Fibroblast of skin of right quadriceps (primary cell): ENCODE measurements around the gene SMIM28.
"Not testable (repeated sequence)": the region's sequence is repeated elsewhere in the genome, so short reads cannot be mapped to it uniquely, and the experiment has no call there.

Source experiments
- DNase-seq: peaks from one replicate; pipeline ENCODE4 v3.0.0-alpha.2; 2013

Gene SMIM28

DNA sequence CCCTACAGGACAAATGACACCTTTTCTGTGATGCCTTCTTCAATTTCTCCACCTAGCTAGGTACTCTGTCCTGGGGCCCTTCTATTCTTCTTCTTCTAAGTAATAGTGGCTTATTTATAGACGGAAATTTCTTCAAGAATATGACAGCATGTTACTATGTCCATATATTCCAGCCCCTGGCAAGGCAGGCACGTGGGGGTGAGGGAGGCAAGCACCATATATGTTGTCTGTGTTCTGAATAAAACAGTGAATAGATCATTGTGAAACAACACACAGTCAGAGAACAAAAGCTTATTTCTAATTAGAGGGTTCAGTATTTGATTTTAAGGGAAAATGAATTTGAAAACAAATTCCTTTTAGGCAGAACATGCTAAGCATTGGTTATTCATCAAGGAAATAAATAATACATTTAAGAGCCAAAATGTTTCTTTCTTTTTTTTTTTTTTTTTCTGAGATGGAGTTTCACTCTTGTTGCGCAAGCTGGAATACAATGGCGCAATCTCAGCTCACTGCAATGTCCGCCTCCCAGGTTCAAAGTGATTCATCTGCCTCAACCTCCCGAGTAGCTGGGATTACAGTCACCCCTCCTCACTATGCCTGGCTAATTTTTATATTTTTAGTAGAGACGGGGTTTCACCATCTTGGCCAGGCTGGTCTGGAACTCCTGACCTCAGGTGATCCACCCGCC is 32.5 kb downstream of the SMIM28 start:
- DNase-seq, result peak; percentile 61

DNA sequence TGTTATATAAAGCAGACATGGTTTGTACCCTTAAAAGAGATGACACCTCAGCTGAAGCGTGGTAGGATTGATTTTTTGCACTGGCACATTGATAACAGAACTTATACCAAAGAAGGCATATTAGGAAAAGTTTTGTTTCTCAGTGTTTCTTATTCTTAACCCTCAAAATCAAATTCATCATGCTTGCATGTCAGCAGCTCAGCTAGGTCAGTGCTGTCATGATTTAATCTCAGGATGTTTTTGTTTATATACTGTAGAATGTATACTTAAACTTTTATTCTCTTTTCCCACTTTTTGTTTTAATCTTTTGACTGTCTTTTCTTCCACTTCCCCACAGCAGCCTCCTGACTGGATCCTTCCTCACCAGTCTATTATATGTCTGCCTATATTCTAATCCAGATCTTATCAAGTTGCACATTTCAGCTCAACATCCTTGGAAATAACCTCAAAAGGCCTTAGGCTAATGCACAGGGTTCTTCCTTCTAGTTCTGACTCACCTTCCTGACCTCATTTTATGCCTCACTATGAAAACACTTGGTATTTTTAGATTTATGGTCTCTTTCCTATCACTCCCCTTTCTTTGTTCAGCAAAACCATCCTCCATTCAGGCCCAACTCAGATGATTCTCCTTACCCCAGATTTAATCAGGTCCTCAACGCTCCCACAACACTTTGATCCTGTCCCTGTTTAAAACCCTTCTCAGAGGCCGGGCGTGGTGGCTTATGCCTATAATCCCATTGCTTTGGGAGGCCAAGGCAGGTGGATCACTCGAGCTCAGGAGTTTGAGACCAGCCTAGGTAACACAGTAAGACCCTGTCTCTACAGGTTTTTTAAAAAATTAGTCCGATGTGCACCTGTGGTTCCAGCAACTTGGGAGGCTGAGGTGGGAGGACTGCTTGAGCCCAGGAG is 33.5 kb downstream of the SMIM28 start:
- peak; percentile 71 for DNase-seq

DNA sequence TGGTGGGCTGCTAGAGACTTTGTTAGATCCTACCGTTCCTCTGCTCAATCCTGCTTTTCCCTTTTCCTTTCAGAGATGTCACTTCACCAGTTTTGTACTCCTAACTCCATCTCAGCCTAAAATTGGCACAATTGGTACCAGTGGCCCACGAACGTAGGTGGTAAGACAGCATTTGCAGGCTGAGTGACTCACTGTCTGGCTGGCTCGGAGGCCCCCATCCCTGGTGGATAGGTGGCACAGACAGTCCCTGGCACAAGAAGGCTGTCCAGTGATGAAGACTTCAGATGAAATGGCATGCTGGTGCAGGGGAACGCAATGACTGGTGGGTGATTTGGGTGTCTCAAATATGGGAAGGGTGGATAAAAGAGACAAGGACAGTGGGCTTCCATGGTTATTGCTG is 37.4 kb downstream of the SMIM28 start:
- no peak for DNase-seq

DNA sequence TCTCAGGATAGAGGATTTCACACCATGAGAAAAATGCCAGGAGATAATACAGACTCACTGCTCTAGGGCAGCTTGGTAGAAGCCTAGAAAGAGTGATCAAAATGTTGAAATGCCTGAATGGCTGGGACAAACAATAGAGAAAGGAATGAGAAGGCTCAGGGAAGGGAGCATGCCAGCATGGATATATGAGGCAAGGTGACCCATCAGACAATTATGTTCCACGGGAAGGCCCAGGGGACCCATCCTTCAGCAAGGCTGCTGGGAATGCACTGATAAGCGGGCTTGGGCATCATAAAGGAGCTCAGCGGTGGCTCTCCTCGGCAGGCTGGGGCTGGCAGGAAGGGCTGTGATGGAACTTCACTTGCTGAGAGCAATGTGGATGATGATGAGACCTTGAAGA is 38.5 kb downstream of the SMIM28 start:
- no peak for DNase-seq

DNA sequence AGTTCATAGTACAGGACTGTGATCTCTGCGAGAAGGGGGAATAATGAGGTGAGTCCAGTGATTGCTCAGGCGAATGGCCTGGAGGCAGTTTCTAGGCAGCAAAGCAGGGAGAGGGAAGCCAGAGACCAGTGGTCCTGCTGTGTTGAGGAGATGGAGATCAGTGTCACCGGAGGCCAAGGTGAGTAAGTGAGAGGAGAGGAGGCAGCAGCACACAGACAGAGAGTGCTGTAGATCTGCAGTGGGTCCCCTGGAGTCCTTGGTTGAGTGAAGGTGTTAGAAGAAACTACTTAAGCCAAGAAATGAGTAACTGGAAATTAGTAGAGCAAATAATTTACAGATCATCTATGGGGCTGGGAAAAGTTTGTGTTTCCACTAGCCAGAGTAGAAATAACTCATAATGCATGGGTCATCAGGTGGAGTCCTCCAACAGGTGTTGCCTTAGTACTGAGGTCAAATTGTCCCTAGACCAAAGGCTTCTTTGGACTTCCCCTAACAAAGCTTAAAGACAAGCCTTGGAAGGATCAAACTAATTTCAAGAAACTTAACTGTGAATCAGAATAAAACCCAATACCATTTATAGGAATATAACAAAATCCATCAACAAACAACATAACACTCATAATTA is 39.9 kb downstream of the SMIM28 start:
- DNase-seq, result no peak

DNA sequence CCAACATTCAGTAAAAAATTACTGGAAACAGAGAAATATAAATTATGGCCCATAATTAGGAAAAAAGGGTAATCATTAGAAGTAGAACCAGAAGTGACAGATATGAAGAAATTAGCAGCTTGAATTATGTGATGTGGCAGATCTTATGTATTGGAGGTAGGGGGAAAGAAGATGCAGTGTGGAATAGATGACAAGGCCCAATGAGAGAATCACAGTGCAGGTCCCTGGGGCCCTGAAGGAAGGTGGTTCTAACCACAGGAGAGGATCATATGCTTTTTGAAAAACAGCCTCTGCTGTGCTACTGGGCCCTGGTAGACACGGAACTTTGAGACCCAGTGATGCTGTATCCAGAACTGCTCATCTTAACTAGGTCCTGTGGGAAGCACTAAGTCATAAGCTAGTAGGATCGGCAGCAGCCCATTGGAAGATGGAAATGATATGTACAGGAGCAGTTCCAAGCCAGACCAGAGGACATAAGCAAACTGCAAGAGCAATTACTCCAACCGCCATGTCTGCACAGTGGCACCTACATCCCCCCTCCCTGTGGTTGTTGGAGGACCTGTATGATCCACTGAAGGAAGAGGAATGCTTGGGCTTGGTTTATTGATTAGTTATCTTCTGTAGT is 40.5 kb downstream of the SMIM28 start:
- DNase-seq, result no peak

DNA sequence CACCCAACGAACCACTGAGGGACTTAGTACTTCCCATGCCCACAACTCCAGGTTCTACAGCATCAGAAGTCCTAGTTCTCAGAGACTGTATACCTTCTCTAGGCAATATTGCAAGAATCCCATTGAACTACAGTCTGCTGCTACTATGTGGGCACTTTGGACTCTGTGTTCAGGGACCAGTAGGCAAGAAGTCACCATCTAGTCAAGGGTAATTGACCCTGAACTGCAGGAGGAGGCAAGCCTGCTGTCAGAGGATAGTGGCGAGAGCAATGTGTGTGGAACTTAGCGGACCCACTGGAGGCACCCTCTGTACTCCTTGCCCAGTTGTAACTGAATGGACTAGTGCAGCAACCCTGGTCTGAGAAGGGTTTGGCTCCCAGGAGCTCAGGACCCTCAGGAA is 42.1 kb downstream of the SMIM28 start:
- no peak for DNase-seq

DNA sequence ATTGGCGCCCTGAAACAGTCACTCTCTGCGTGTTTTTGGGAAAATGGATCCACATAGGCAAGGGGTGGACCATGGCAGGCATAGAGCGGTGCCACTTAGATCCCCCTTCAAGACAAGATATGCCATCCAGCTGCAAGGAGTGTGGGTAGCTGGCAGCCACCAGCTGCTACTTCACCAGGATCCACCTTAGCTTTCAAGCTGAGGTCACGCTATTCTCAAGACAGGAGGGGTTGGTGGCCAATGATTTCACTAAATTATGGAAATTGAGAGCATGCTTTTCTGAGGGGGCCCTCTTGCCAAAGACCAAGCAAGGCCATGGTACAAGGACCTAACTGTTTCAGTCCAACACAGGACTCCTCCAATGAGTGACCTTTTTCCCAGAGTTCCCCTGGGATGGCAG is 42.7 kb downstream of the SMIM28 start:
- DNase-seq, result no peak

DNA sequence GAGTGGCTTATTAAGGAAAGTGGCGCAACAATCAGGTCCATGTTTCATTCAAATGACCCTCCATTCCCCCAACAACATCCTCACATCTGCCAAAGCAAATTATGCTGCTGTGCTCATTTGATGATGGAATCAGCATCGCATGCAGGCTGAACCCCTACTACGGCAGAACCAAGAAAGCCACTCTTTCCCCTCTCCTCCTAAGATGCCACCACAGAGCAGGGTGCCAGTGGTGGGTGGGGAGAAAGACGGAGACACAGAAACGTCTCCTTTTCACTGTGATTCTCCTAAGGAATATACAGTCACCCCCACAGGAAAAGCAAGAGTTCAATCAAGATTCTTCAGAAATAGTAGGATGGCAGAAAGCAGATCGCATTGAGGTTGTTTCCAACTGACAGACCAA is 43.4 kb downstream of the SMIM28 start:
- DNase-seq, result no peak

DNA sequence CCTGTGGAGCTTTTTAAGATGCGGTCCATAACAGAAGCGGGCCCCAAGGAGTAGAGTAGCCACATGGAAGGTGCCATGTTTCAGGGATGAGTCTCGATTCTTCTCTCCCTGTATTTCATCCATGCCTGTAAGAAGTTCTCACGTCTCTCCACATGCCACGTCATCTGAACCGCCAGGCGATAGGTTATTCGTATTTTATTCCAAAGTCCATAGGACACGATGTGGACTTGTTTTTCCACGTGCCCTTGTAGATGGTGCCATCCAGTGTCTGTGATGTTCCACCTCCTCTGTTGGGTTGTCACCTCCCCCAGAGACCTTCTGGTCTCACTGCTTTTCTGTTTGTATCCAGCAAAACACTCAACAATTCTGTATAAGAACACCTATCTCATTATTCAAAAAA is 43.9 kb downstream of the SMIM28 start:
- DNase-seq, result no peak

DNA sequence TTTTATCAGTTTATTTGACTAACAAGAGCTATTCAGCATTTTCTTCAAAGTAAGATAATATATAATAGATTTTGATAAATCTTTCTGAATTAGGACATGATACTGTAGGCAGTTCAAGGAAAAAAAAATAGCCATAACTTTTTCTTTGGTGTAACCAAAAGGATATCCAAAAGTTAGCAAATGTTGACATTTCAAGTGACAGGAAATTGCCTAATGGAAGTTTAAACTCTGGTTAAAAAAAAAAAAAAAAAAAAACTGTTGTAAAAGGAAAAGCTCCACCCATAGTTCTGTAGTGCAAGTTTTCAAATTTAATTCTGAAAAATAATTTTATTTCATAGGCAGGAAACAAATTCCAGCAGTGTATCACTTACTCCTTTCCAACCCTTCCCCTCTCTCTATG is 45.2 kb downstream of the SMIM28 start:
- no peak for DNase-seq

DNA sequence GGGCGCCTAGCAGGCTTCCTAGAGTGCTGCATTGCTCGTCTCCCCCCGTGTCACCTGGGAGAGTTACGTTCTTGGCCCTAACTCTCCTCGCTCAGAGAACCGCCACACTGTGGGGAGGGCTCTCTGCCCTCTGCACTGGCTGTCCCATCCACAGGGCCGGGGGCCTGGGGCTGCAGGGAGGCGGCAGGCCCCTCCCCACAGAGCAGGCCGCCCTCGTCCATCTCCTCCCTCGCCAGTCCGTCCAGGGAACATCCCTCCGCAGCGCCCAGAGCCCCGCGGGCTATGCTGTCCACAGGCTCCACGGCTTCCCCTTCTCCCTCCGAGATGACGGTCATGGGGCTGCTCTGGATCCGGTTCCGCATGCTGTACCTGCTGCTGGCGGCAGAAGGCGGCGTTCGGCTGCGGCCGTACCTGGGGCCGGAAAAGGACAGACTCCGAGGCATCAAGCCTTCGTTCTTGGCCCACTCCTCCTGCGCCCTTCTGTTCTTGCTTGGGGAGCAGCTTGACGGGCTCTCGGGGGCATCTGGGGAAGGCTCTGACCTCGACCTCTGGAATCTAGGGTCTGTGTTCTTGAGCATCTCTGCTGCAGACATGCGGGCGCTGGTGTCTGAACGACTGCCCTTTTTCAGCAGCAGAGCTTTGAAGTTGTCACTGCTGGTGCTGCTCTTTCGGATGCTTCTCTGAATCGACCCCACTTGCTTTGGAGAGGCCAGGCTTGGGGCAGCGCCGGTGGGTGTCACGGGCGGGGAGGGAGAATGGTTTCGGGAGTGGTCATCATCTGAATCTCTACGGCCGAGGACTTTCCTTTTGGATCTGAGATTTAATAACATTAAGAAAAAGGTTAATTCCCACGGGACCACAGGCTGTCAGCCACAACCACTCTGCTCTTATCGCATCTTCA is 46.5 kb downstream of the SMIM28 start:
- DNase-seq, result no peak

DNA sequence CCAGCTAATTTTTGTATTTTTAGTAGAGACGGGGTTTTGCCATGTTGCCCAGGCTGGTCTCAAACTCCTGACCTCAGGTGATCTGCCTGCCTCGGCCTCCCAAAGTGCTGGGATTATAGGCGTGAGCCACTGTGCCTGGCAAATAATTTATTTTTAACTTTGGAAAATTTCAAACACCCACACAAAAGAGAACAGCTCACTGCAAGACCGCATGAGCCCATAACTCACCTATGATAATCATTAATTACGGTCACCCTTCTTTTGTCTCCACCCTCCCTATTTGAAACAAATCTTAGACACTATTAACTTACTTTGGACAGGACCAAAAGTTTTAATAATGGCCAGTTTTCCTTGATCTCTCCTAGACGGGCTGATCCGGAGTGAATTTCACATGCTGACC is 47.6 kb downstream of the SMIM28 start:
- DNase-seq, result not testable (repeated sequence)

DNA sequence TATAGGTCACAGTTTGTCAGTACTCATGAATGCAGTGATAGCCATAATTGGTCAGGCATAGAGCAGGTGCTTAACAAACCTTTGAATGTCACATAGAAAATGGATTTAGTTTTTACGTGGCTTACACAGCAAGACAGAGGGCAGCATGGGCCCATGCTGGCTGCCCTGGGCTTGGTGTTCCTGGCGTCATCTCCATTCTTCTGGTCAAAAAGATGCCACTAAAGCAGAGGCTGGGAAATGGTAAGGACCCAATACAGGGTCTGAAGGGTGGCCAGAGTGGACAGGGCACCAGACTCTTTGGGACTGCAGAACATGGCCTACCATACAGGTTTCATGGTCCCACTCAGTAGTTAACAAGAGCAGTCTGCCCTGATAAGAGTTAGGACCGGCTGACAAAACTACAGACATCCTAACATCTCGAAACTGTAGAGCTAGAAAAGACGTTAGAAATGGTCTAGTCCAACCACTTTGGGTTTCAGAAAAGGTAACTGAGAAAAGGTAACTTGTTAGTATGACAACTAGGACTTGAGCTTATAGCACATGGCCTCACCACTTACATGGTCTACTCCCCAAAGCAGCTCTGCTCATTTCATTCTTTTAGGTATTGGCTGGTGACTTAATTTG is 48.9 kb downstream of the SMIM28 start:
- DNase-seq, result no peak

DNA sequence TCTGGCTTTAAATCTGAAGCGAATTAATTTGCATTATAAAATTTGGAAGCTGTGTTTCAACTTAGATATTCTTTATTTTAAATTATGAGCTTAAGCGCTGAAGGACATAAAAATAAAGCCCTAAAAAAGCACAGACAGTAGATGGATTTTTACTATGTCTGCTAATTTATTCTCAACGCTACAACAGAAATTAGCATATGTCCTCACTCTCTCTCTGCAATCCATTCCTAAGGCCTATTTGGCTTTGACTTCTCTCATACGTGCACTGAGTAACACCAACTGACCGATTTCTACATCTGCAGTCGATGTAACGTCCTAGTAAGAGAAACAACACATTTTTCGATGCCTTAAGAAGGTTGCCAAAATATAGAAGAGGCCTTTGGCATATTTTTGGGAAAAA is 50.0 kb downstream of the SMIM28 start:
- DNase-seq, result no peak

DNA sequence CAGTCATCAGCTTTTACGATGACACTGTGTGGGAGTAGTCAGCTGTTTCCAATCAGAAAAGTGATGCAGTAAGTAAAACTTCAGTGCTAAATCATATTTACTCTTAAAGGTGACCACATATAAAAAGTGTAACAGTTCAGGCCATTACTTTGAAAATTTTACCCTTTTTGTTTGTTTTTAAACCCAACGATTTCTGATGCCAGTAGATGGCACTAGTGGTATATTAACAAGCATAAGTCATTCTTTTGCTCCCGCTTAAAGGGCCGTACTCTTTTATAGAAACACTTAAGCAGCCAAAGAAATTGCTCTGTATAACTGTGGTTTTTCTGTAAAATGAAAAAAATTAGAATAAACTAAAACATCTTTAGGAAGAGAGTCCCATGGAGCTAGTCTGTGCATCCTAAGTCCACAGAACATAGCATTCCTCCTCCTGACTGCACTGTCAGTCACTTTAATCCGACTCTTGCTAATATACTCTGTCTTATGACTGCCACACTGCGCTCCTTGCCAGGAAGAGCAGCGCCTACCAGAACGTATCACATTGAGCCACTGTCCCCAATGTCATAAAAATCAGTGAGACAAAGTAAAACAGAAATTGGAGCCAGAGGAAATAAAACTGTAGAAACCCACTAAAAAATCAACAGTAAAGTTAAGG is 51.4 kb downstream of the SMIM28 start:
- DNase-seq, result peak; percentile 54

DNA sequence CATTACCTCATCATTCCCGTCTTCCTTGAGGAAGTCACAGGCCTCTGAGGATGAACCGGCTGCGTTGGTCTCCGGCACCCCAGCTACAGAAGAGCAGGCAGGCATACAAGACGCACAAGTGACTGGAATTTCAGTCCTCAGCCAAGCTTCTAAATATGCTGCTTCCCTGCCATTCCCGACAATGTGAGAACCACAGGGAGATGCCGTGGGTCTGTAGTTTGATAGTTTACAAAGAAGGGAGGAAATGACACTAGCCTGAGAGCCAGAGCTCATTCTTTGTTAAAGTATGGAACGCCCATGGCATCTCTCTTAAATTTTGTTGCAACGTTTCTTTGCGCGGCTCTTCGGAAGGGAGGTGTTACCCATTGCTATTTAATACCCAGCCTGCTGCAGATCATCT is 52.1 kb downstream of the SMIM28 start:
- DNase-seq, result no peak

DNA sequence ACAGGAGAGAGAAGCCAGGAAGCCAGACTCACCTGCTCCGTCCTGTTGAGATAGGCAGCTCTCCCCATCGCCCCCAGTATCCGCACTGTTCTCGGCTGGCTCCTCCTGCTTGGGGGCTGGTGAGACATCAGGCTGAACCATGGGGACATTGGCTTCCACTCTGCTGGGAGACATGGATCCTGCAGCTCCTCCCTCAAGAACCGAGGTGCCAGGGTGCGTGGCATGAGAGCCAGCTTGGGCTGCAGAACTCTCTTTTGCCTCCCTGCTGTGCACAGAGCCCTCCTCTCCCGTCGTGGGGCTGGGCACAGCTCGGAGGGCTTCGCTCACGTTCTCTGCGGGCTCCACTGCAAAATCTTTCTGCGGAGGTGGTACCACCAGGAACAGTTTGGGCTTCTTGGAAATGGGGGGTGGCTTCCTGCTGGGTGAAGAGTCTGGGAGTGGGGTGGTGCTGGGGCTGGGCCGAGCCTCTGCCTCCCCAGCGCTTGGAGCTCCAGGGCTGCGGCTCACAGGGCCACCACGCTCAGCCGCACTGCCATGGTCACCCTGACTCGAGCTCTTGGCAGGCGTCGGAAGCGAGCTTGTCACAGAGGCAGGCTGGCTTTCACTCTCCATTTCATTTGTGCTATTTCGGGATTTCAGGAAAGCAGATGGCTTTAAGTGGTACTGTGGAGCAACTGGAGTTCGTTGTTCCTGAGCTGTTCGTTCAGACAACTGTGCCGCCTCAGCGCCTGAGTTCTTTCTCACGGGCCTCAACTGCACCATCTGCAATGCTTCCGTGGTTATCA is 52.8 kb downstream of the SMIM28 start:
- no peak for DNase-seq

DNA sequence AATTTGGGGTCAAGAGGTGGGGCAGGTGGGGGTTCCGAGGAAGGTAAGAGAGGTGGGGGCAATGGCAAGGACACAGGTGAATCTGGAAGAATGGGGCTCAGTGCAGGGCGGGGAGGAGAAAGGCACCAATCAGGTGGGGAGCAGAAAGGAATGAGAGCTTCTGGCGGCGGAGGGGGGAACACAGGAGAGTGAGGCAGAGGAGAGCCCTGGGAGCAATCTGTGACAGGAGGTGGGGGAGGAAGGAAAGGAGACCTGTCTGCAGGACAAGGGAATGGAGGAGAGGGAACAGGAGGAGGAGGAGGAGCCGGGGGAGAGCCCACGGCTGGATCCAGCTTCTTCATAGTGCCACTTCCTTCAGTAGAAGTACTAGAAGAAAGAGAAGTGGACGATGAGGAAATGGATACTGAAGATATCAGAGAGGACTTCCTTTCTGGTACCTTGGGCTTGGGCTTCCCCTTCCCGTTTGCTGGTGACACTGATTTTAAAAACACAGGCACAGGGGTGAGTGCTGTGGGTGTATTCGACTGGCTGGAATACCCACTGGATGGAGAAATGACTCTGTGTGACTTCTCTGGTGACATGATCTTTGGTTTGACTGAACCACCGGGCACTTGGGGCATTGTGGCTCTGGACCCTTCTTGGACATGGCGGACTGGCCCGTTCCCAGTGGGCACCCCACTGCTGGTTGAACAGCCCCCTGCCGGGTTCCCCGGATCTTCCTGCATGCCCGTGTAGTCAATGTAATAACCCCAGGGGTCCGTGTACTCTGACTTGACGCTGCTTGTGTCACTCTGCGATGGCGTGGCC is 53.8 kb downstream of the SMIM28 start:
- no peak for DNase-seq

DNA sequence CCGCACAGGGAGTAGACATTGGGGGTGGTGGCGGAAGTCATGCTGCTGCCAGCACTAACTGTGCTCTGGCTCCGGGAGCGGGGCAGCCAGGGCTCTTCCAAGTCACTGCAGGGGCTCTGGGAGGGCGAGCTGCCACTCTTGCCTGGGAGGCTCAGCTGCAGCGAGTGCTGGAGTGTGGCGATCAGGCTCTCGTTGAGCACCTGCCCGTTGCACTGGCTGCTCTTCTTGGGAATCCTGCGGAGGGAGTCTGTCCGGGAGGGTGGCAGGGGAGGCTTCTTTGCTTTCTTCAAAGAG is 54.3 kb downstream of the SMIM28 start:
- DNase-seq, result no peak
